ENCODE measurements around the gene USP49.
"Not testable (repeated sequence)": the region's sequence is repeated elsewhere in the genome, so short reads cannot be mapped to it uniquely, and the experiment has no call there.

The USP49 gene

DNA sequence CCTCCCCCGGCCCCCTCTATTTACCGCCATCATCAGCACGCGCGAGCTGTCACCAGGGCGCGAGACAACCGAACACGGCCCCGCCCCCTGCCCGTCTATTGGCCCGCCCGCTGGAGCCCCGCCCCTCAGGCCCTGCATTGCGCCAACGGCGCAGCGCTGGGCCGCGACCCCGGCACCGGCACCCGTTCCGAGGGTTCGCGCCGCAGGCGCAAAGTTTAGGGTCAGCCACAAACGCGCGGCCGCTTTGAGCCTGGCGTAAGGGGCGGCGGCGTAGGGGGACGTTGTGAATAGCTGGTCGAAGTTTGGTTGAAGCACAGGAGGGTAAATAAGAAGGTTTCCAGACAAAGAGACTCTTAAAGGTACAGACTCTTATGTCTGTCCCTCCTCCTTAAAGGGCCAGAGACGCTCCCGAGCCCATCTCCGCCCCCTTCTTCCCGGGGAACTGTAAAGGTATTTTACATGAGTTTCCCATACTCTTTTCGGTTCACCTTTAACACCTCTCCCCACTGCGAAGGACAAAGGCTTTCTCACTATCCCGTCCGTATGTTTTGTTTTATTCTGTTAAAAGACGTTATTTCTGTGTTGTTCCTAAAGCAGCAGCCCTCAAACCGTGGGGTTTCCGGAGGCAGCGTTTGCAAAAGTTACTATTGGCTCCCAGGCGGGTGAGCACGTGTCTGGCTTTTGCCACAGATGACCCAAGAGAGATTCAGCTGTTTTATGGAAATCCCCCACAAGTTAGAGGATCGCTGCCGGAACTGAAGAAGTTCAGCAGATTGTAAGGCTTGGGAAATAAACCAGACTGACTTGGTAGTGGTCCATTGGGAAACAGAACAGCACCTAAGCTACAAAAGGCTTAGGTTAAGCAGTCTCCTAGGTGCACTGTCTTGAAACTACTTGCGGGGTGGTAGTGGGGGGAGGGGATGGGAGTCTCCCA, at the start of gene USP49:
Gene USP49 (minus strand): TSS at position 76 of the 934 bp plus-strand sequence. CDS start 88,392 bp downstream, outside the sequence.
- H3K4me3 ChIP-seq (replicated peaks; ENCODE audit: low read depth, low read length), result peak within 1 kb of the TSS; percentile 80
- DNase-seq (ENCODE audit: extremely low read depth, insufficient read length), result peak; percentile 91
- TF ChIP-seq, protein P1, sequence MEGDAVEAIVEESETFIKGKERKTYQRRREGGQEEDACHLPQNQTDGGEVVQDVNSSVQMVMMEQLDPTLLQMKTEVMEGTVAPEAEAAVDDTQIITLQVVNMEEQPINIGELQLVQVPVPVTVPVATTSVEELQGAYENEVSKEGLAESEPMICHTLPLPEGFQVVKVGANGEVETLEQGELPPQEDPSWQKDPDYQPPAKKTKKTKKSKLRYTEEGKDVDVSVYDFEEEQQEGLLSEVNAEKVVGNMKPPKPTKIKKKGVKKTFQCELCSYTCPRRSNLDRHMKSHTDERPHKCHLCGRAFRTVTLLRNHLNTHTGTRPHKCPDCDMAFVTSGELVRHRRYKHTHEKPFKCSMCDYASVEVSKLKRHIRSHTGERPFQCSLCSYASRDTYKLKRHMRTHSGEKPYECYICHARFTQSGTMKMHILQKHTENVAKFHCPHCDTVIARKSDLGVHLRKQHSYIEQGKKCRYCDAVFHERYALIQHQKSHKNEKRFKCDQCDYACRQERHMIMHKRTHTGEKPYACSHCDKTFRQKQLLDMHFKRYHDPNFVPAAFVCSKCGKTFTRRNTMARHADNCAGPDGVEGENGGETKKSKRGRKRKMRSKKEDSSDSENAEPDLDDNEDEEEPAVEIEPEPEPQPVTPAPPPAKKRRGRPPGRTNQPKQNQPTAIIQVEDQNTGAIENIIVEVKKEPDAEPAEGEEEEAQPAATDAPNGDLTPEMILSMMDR (IDR thresholded peaks at IDR 0.05; ENCODE audit: insufficient read depth, low read length, poor library complexity, severe bottlenecking), result no peak
- no peaks in the 10 kb centered on the region for H3K27me3 ChIP-seq (replicated peaks; ENCODE audit: control insufficient read depth, insufficient read depth, low read length)
- H3K36me3 ChIP-seq (ENCODE audit: control insufficient read depth, insufficient read depth, low read length), result no peaks in the 10 kb centered on the region

GRCh38 chr6:41943456-41943855, 48.3 kb upstream of the USP49 start:
- TF ChIP-seq, protein P1 (IDR thresholded peaks at IDR 0.05; ENCODE audit: insufficient read depth, low read length, poor library complexity, severe bottlenecking), result no peak
- Histone ChIP-seq H3K36me3 (ENCODE audit: control insufficient read depth, insufficient read depth, low read length) (peaks cover 2% of the 10 kb centered on the region; the same call in 1 of the 2 replicates), H3K27me3 (replicated peaks; ENCODE audit: control insufficient read depth, insufficient read depth, low read length) (no peaks in the 10 kb centered on the region), H3K4me3 (replicated peaks; ENCODE audit: low read depth, low read length) (no peak overlapping the region)
- DNase-seq (ENCODE audit: extremely low read depth, insufficient read length), result no peak

DNA sequence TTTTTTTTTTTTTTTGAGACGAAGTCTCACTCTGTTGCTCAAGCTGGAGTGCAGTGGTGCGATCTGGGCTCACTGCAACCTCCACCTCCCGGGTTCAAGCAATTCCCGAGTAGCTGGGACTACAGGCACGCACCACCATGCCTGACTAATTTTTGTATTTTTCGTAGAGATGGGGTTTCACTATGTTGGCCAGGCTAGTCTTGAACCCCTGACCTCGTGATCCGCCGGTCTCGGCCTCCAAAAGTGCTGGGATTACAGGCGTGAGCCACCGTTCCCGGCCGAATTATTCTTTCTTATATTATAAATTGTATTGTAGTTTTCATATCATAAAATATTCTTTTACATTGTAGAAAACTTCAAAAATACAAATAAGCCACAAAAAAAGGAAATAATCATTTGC, 47.7 kb upstream of the USP49 start:
- H3K27me3 ChIP-seq (replicated peaks; ENCODE audit: control insufficient read depth, insufficient read depth, low read length); DNase-seq (ENCODE audit: extremely low read depth, insufficient read length); H3K4me3 ChIP-seq (replicated peaks; ENCODE audit: low read depth, low read length); H3K36me3 ChIP-seq (ENCODE audit: control insufficient read depth, insufficient read depth, low read length): not testable (repeated sequence)

DNA sequence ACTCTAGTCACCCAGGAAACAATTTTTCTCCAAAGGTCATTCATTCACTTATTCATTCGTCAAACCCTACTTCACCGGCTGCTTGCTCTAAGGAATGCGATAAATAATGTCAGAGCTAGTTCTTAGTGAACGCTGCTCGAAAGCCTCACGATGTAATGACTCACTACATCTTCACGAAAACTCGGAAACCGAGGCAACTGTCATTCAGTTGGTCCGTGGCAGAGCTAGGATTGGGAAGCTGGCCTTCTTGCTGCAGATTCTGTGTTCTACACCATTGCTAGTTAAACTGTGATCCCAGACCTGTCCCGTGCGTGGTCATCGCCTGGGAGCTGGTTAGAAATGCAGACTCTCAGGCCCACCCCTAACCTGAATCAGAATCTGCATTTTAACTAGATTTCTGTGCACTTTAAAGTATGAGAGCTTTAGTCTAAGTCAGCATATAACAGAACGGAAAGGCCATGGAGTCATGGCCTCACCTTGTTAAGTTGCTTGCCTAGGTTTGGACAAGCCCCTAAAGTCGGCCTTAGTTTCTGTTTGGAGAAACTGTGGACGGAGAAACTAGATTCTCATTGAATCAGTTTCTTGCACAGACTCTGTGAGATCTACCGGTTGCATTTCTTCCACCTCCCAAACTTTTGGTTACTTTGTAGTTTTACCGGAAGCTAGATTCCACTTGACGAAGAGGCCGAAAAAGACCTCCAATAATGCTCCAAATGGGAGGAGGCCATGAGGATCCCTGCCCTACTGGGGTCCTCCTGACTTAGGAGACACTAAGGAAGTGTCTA, 47.1 kb upstream of the USP49 start:
- peak overlapping the region; percentile 96 for H3K4me3 ChIP-seq (replicated peaks; ENCODE audit: low read depth, low read length)
- peaks cover 2% of the 10 kb centered on the region; the same call in 1 of the 2 replicates for H3K36me3 ChIP-seq (ENCODE audit: control insufficient read depth, insufficient read depth, low read length)
- TF ChIP-seq, protein P1 (IDR thresholded peaks at IDR 0.05; ENCODE audit: insufficient read depth, low read length, poor library complexity, severe bottlenecking), result no peak
- no peaks in the 10 kb centered on the region for H3K27me3 ChIP-seq (replicated peaks; ENCODE audit: control insufficient read depth, insufficient read depth, low read length)
- no peak for DNase-seq (ENCODE audit: extremely low read depth, insufficient read length)

DNA sequence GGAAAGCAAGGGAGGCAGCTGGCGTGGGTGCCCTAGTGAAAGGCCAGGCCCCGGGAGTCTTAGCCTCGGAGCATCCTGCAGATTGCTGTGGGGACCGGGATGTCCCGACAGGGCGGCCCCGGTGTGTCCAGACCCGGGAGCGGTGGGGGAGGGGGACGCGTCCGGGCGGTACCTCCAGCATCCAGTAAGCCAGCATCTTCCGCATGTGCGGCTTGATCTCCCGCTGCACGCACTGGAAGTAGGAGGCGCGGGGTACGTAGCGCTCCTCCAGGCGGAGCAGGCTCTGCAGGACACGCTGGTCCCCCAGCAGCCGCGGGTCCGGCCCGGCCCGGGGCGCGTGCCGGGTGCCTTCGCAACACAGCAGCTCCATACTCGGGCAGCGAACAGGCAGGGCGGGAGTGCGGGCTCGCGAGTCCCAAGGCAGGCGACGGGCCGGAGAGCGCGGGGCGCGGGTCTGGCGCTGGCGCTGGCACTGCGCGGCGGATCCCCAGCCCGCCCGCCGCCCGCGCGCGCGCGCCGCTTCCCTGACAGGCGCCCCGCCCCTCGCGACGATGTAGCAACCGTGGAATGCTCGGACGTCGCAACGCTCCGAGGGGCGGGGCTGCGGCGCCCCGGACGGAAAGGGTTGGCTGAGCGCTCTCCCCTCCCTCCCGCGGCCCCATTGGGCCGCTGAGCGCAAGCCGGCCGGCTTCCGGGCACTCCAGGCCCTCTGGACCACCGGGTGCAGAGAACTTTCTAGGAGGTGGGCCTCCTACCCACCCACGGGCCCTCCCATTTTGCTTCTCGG, 46.3 kb upstream of the USP49 start, which contains the start of gene CCND3:
Gene CCND3 (minus strand): TSS at position 529 of the 787 bp plus-strand sequence. CDS start 159 bp downstream, at position 370.
- no peaks in the 10 kb centered on the region for H3K27me3 ChIP-seq (replicated peaks; ENCODE audit: control insufficient read depth, insufficient read depth, low read length)
- DNase-seq (ENCODE audit: extremely low read depth, insufficient read length), result peak; percentile 95
- H3K4me3 ChIP-seq (replicated peaks; ENCODE audit: low read depth, low read length), result peak within 1 kb of the TSS; percentile 96
- TF ChIP-seq, protein P1 (IDR thresholded peaks at IDR 0.05; ENCODE audit: insufficient read depth, low read length, poor library complexity, severe bottlenecking), result no peak
- peaks cover 8% of the 10 kb centered on the region for H3K36me3 ChIP-seq (ENCODE audit: control insufficient read depth, insufficient read depth, low read length)
